Suppressor macrophage treated with lipopolysaccharide for 1 hour (primary cell): ENCODE measurements around the gene KLHDC7B.

Source experiments
- DNase-seq, 3 donors: peaks; one replicate each; pipeline ENCODE4 v3.0.0-alpha.2; 2020 to 2022

The KLHDC7B gene

DNA sequence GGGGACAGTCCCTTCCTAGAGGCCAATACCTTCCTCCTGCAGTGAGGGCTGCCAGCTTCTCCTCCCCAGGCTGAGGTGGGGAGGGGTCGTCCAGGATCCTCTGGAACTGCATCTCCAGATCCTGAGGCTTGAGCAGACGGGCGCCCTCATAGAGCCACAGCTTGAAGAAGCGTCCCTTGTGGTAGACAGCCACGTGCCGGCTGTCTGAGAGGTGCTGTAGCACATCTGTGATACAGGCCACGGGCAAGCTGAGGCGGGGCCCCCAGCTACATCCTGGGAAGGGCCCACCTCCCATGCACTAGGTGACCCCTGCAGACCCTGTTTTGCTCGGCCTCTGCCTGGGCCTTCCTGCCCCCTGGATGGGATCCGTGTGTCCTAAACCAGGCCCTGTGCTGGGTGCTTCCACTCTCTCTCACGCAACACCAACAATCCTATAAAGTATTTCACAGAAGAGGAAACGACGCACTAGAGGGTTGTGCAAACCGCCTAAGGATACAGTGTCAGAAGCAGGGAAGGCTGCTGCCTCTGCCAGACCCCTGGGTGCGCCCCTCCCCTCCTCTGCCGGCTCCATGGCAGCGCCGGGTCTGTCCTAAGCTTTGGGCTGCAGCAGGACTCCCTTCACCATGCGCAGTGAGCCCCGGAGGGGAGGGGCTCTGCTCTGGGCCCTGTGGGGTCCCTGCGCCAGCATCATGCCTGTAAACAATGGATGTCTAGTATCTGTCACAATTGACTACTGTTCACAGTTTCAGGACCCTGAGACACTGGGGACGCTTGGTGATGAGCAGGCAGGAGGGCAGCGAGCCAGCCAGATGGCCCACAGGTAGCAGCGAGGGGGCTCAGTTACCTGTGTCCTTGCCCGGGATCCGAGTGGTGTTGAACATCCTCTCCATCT lies 28.0 kb downstream of the KLHDC7B start:
- no peak for DNase-seq

DNA sequence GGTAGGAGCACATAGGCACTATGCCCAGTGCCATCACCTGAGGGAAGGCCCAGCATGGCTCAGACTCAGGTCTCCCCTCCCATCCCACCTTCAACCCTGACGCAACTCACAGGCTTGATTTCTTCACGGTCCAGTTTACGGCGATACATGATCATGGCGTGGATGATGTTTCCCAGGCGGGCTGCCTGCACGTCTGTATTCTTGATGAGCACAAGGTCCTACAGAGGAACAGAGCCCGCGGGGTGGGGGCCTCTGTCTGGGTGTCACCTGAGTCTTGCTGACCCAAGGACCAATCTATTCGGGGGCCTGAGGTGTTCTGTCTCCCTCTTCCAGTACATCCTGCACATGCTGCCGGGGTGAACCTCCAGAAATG lies 28.7 kb downstream of the KLHDC7B start:
- no peak for DNase-seq

DNA sequence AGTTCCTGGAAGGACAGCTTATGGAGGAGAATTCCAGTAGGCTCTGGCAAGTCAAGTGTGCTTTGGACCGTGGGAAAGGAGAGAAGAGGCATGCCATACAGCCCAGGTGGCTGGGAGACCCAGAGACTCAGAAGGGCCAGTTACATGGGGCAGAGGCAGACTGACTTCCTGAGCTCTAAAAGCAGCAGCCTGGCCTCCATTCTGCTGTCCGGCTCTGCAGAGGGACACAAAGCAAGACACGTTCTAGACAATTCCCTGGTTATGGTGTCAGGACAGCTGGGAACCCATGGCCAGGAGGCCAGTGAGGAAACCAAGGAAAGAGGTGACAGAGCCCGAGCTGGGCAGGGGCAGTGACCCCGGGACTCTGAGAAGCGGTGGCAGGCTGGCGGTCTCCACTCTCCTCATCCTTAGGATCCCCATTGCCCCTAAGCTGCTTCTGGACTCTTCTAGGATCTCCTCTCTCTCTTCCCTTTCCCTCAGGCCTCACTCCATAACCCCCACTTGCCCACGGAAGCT lies 29.8 kb downstream of the KLHDC7B start:
- no peak for DNase-seq

DNA sequence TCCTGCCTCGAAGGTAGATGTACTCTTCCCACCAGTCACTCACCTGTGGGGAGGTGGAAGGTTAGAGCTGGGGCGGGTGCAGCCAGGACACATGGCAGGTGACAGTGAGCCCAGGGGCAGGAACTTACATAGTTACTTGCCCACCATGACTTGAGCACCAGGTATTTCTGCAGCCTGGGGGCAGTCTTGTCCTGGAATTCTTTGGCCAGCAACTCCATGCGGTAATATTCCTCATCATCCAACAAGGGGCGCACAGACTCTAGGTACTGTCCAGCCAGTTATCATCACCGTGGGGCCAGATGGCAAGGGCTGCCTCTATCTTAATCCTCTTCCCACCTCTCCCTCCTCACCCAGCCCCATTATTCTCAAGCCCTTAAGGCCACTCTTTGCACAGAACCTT lies 30.4 kb downstream of the KLHDC7B start:
- DNase-seq: peak in 2 of 3 donors; percentile 41 to 47

DNA sequence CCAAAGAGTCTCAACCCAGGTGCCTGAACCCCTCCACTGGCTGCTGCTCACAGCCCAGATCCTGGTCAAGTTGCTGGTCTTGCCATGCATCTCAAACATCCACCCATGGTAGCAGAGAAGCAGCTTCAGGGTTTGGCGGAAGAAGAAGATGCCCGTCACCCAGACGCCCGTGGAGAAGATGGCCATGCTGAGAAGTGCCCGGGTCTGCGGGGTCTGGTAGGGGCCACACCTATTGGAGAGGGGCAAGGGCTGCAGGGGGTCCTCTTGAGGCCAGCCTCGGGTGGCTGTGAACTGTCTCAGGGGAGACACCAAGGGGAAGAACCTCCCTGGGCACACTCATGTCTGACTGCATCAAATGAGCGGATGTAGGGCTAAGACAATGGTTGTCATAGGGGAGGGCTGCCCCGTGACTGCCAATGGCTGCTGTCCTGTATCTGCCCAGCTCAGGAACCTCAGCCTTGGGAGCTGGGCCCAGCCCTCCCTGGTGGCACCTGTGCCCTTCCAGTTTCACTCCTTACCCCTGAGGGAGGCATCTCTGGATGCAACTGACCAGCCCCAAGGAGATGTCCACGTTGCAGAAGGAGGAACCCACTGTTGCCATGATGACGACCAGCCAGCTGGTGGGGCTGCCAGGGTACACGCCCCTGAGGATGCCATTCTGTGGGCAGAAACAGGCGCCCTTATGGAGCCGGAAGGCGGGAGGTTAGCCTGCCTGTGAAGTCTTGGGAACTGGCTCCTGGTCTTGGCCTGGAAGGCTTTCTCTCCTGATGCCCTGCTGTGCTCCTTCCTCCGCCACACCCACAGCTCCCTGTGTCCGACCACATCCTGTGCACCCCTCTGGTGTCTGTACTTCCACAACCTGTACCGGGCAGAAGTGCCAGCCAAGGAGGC lies 31.4 kb downstream of the KLHDC7B start:
- peak in 1 of 3 donors; percentile 39 for DNase-seq

DNA sequence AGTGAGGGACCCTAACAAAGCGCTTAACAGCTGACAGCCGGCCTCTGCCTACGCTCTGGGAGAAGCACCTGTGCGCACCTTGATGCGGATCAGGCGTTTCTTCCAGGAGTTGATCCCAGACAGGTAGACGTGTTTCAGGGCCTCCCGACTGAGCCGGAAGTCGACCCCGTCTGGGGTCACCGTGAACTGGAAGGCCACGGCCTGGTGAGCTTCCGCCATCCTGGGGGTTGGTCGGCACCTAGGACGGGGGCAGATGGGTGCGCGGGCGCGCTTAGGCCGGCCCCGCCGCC lies 31.9 kb downstream of the KLHDC7B start:
- DNase-seq: no peak

DNA sequence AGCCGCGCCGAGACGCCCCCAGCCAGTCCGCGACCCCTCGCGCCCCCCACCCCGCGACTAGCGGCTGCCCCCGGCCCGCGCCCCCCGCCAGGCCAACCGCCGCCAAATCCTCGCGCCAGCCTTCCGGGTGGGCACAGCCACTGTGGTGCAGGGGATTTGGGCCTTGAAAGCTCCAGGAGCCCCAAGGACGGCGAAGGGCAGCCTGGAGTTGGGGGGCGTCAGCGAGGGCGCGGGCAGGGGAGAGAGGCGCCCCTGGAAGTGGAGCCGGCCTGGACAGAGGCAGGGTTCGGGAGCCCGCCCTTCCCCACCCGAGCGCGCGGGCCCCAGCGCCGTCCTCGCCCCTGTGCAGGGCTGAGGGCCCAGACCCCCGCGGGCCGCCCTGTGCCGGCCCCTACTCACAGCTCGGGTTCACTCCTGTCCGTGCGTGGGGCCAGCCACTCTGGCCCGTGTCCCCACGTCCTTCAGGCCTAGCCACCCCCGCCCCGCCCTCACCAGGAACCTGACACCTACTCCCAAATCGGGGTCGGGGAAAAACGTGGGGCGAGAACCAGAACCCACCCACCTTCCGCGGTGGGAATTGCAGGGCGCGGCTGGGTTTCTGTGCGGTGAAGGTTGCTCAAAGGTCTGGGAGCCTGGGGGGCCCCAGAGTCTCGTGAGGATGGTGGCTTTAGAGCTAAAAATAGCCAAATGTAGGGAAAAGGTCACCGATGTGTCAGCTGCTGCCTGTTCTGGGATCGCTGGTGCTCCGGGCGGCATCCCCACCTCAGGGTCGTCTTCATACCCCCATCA lies 32.5 kb downstream of the KLHDC7B start, which contains the start of gene CPT1B:
Gene CPT1B, minus strand, starts transcription at position 441 of the 789 bp plus-strand sequence. CDS start 512 bp downstream, outside the sequence.
- no peak for DNase-seq

DNA sequence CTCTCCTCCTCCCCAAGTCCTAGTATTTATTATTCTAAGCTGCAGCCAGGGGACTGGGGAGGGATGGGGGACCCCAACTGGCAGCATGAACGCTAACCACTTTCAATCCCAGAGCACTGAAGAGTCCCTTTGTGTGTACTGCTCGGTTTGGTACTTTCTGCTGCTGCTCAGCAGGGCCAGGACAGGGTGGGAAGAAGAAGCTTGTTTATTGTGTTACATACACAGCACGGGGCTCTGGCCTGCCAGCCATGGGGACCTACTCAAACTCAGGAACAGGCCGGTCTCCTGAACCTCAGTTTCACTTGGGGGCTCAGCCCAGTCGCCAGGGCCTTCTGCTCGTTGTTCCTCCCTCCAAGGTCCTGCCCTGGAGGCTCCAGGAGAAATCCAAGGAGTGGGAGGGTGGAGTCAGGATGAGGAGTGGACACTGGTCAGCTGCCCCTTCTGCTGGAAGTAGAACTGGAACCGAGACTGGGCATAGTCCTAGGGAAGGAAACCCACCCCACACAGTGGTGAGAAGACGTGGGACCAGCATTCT lies 33.1 kb downstream of the KLHDC7B start:
- DNase-seq: no peak

DNA sequence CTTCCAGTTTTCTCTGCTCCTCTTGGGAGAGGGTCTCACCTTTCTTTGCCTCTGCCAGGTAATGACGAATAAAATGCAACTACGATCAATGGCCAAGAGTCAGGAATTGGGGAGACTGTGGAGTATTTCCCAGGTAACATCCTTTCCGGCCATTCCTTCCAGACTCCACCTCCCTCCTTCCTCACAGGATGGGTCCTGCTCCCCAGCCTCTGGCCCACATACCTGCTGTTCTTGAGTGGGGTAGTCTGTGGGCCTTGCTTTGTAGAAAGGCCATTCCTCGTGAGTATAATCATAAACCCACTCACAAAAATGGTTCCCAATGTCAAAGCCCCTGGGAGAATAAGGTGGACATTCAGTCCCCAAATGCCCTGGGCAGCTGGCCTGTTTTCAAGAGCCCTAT lies 34.1 kb downstream of the KLHDC7B start:
- no peak for DNase-seq

DNA sequence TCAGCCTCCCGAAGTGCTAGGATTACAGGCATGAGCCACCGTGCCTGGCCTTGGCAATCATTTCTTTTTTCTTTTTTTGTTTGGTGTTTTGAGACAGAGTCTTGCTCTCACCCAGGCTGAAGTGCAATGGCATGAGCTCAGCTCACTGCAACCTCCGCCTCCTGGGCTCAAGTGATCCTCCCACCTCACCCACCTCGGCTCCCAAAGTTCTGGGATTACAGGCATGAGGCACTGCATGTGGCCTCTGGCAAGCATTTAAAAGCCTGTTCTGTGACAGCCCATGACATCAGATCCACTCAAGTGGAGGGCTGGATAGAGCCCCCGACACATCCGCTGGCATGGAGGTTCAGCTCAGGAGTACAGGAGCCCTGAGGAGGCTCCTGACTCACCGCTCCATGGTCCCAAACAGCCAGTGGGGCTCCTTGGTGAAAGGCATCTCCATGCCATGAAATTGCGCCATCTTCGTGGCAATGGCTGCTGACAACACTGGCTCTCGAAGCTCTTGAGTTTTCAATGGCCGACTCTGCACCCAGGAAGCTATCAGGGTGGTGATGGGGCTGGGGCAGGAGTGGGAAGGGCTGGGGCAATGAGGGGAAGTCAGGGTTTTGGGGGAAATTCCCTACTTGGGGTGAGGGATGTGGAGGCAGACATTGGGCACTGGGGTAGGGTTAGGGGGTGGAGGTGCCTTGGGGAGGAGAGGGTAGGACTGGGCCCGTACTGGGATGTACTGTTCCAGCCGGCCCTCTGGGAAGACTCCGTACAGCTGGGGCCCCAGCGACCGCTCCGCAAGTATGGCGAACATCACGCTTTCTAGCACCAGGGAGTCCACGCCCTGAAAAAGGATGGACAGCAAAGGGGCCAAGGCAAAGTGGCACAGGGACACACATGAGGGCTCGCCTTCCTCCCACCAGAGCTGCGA lies 35.6 kb downstream of the KLHDC7B start:
- peak; percentile 69 to 76 (median 75) for DNase-seq

DNA sequence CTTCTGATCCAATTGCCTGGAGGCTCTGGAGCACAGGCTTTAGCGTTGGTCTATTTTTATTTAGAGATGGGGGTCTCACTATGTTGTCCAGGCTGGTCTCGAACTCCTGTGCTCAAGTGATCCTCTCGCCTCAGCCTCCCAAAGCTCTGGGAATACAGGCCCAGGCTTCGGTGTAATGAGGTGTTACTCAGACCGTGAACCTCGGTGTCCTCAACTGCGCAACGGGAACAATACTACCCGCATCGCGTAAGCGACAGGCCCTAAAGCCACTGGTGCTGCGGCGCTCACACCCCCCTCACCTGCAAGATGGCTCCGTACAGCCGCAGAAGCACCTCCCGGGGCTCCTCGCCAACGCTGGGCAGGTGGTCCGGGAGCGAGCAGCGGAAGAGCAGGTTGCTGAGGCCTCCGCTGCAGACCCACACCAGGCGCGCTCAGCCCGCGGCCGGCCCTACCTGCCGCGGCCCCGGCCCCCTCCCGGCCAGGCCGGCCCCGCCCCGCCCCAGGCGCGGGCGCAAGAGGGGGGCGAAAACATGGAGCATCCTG lies 36.3 kb downstream of the KLHDC7B start:
- peak in 1 of 3 donors; percentile 44 for DNase-seq

DNA sequence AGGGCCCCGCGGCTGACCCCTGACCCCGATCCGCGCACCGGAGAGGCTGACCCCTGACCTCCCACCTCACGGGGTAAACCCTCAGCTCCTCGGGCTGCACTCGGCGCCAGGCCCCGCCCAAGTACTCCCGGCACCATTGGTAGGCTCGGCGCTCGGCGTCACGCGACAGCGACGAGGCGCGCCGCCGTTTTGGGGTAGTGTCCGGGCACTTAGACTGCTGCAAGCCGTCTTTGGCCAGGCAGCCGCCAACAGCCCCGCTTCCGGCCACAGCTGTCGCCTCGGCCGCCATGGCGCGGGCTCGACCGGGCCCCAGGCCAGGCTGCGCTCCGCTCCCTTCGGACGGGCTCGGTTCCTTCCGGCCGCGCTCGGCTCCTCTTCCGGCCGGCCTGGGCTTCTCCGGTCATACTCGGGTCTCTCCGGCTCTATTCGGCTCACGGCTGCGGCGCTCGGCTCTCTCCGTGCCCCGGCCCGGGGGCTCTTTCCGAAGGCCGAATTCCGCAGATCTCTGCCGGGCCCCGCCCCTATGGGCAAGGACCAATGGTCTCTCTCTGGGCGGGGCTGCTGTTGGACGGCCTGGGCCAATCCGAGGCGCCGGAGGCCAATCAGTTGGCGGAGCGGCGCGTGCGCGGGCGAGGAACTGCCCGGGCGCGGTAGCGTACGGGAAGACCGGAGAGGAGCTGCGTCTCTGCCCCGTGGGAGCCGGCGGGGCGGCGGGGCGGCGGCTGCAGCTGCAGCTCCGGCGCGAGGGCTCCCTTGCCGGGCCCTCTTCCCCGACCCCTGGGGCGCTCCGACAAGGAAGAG lies 37.0 kb downstream of the KLHDC7B start, which contains the start of gene CHKB:
Gene CHKB, minus strand, starts transcription at position 357 of the 801 bp plus-strand sequence. Its CDS starts 68 bp downstream, at position 289.
- DNase-seq: peak; percentile 99

DNA sequence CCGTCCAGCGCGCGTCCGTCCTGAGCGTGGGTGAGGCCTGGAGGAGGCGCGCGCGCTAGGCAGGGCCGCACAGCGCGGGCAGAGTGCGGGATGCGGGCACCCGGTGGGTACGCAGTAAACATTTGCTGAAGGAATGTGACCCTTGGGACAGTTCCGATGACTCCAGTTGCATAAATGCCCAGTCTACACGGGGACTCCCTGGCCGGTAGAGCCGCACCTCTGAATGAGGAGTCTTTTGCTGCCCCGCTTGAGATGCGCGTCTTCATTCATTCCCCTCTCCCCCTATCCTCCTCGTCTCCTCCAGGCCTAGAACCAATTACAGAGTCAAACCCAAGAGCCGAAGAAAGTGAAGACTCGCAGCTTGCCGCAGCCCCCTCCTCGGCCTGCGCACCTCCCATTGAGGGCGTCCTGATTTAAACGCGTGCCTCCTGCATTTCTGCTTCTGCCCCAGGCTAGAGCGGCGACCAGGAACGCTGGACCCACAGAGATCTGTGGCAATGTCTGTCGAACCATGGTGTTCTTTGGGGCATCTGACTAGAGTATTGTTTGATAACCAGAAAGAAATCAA lies 37.7 kb downstream of the KLHDC7B start:
- DNase-seq: no peak

DNA sequence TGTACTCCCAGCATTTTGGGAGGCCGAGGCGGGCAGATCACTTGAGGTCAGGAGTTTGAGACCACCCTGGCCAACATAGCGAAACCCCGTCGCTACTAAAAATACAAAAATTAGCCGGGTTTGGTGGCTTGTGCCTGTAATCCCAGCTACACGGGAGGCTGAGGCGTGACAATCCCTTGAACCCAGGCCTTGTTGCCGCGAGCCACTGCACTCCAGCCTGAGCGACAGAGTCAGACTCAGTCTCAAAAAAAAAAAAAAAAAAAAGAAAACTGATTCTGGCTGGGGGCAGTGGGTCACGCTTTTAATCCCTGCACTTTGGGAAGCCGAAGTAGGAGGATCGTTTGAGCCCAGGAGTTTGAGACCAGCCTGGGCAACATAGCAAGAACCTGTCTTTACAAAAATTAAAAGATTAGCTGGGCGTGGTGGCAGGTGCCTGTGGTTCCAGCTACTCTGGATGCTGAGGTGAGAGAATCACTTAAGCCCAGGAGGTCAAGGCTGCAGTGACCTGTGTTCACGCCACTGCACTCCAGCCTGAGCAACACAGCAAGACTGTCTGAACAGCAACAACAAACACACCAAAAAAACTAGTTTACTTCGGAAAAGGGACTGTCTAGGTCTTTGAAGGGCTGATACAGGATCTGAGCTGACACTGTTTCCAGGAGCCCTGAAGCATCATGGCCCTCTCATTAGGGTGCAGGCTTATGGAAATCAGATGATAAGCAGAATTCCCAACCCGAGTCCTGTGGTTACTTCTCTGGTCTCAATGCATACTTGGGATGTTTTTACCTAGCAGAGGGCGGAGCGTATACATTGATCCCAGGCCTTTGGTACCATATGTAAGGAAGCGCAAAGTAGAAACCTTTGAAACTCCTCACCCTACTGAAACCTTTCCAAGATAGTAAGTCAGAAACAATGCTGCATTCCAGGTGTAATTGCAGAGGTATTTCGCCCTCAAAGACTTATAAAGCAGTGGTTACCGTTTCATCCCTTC lies 38.7 kb downstream of the KLHDC7B start:
- no peak for DNase-seq

DNA sequence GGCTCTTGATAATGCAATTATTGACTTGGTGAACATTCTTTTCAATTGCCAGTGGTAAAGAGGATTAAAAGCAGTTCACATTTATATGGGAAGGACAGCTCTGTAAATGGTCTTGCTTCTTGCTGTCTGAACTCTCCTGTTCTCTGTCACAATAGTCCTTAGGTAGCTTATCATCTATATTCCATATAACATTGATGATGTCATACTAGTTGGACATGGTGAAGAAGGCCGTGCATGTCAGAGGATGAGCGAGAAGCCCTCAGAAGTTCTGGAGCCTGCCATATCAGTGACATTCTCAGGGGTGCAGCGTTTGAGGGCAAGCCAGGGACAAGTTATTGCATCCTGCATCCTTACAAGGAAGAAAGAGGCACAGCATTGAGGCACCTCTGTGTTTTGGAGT lies 39.5 kb downstream of the KLHDC7B start:
- DNase-seq: no peak

DNA sequence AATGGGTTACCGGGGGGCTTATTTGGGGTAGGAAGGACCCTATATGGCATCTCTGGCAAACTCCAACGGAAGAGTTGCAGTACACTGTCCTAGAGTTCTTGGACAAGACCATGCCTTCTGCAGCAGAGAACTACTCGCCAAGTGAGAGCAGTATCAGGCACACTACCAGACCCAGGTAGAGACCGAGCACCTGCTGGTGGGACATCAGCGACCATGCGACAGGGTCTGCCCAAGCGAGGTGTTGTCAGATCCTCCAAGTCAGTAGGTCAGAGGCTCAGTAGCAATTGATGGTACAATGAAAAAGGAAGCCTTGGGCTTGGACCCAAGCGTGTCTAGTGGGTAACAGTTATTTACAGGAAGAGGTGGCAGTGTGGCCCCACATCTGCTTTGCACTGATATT lies 40.1 kb downstream of the KLHDC7B start:
- no peak for DNase-seq

DNA sequence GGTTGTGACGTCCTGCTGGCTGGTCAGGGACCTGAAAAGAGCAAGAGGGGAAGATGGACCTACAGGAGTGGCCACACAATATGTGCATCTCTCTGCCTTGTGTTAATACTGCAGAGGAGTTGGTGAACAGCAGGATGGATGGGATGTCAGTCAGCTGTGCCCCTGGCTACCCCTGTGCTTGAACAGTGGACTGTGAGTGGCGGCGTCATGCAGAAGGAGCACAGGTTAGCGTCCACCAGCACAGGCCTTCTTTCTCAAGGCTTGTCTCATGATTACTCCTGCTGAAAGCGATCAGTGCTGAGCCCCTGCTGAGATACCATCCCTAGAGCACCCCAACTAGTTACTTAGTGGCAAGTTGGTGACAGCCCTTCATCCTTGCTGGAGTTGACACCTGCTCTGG lies 40.7 kb downstream of the KLHDC7B start:
- no peak for DNase-seq

DNA sequence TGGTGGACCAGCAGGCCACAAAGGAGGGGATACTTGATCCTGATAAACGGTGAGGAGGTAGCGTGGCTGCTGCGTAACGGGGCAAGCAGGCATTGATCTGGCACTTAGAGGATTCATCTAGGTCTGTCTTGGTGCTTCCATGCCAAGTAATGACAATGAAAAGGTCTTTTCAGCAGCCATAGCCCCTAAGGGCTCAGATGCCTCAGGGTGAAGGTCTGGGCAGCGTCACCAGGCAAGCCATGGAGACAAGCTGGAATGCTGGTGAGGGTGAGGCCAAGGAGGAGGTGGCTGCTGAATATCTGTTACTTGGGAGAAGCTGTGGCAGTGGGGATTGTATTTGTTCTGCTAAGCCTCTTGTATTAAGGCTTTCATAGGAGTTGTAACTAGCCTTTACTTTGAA lies 41.7 kb downstream of the KLHDC7B start:
- no peak for DNase-seq
